Cardiac fibroblast (primary cell): ENCODE data around the gene AGK.
"Not testable (repeated sequence)": the region's sequence is repeated elsewhere in the genome, so short reads cannot be mapped to it uniquely, and the experiment has no call there.

Experiments used
- DNase-seq, 2 donors: peaks; one replicate each; pipeline versions ENCODE4 v3.0.0 to v3.0.0-alpha.2; 2010; ENCODE audit warnings: low read depth in 2 of 2
- H3K4me3 ChIP-seq, 2 donors: replicated peaks in 1 of 2; 1 replicate in 1 of 2; 2 replicates in 1 of 2; pipeline ENCODE4 v1.5.1; 2011; ENCODE audit warnings: low read depth in 2 of 2, low read length in 2 of 2, mild to moderate bottlenecking in 2 of 2, moderate library complexity in 1 of 2
- TF ChIP-seq, protein P1 (sequence below): IDR thresholded peaks from one replicate; pipeline ENCODE4 v1.5.1; 2011; ENCODE audit warnings: low read depth, mild to moderate bottlenecking, low read length, inconsistent platforms

Gene AGK

DNA sequence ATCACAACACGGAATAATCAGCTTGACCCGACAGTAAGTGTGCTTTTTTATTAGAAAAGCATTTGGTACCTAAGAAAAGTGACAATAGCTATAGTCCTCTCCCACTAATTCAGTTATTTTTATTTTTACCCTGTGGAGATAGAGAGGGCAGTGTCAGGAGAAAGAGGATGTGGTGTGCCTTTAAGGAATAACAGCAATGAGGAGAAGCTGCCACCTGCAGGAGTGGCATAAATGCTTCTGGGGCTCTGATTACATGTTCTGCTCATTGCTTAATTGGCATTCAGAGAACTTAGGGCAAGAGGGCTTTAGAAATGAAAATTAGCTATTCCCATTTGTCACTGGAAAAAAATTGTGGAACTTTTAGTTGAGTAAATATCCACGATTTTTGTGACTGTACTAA lies 90.7 kb downstream of the AGK start:
- no peak for DNase-seq
- TF ChIP-seq, protein P1, sequence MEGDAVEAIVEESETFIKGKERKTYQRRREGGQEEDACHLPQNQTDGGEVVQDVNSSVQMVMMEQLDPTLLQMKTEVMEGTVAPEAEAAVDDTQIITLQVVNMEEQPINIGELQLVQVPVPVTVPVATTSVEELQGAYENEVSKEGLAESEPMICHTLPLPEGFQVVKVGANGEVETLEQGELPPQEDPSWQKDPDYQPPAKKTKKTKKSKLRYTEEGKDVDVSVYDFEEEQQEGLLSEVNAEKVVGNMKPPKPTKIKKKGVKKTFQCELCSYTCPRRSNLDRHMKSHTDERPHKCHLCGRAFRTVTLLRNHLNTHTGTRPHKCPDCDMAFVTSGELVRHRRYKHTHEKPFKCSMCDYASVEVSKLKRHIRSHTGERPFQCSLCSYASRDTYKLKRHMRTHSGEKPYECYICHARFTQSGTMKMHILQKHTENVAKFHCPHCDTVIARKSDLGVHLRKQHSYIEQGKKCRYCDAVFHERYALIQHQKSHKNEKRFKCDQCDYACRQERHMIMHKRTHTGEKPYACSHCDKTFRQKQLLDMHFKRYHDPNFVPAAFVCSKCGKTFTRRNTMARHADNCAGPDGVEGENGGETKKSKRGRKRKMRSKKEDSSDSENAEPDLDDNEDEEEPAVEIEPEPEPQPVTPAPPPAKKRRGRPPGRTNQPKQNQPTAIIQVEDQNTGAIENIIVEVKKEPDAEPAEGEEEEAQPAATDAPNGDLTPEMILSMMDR, result no peak

DNA sequence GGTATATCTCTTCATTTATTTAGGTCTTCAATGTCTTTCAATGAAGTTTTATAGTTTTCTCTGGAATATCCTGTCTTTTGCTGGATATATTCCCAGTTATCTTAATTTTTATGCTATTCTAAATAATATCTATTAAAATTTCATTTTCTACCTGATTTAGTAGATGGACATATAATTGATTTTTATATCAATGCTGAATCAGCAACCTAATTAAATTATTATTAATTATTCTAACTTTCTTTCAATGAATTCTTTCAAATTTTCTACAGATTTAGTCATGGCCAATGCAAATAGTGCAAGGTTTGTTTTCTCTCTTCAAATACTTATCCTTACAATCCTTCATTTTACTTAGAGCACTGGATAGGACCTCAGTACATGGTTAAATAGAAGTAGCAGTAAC lies 94.0 kb downstream of the AGK start:
- DNase-seq, result no peak
- H3K4me3 ChIP-seq, result no peak overlapping the region
- TF ChIP-seq, protein P1, result no peak

More for the DNA sequence above, 90.7 kb downstream of the AGK start:
- H3K4me3 ChIP-seq, result no peak overlapping the region

DNA sequence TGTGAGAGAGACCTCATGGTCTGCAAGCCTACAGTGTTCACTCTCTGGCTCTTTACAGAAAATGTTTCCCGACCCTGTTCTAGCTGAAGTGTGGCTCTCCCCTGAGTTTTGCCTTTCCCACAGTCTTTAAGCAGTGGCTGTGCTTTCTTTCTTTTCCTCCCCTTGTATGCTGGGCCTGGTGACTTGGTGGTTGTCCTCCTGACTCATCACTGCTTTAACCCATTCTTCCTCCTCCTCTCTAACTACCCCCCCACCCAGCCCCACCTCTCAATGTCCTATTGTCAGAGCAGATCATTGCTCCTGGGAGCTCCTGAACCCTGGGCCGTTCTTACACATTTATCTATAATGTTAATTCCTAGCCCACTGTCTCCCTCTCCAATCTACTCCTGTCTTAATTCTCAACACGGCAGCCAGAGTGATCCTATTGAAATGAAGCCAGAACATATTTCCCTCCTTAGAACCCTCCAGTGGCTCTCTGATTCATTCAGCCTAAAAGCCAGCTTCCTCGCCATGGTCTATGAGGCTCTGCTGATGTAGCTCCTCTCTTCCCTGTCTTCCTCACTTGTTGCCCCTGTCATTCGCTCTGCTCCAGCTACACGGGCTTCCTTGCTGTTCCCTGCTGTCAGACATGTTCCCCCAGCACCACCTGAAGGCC lies 95.7 kb downstream of the AGK start:
- TF ChIP-seq, protein P1, result no peak
- DNase-seq, result peak in 1 of 2 donors; percentile 49

DNA sequence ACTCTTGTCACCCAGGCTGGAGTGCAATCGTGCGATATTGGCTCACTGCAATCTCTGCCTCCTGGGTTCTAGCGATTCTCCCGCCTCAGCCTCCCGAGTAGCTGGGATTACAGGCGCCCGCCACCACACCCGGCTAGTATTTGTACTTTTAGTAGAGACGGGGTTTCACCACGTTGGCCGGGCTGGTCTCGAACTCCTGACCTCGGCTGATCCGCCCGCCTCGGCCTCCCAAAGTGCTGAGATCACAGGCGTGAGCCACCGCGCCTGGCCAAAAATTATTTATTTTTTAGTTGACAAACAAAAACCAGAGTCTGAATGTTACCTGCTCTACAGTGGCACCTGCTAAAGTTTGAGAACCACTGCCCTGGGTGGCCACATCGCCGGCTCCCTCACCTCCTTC lies 96.5 kb downstream of the AGK start:
- H3K4me3 ChIP-seq, DNase-seq: not testable (repeated sequence)

More for the DNA sequence above, 95.7 kb downstream of the AGK start:
- H3K4me3 ChIP-seq, result no peak overlapping the region

DNA sequence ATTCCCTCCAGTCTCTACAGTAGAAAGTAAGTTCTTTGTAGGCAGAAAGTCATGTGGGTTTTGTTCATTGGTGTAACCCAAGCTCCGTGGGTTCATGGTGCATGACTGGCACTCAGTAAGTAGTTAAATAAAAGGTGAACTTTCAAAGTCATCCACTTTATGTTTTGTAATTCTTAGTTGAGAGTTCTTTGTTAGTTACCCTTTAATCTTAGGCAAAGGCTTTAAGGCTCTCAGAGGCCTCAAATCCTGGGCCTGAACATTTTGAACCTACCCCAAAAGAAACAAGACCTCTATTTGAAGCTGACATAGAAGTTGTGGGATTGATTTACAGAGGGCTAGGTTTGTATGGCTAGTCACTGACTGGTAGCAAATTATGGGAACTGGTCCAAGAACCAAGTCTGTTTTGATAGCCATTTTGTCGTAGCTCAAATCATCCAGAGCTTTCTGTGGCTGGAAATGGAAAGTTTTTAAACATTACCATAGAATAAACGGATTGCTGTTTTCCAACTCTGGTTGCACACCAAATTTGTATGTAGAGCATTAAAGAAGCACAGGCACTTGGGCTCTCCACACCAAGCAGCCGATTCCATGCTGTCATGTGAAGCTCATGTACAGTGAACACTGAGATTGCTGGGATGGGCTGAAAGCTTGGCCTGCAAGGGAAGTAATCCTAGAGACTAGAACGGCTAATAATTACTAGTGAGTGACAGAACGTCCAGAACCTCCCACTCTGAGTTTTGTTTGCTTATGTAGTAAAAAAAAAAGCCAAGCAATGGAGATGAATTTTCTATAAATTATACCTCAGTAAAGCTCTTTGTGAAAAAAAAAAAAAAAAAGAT lies 97.3 kb downstream of the AGK start:
- TF ChIP-seq, protein P1, result no peak
- H3K4me3 ChIP-seq, result no peak overlapping the region
- no peak for DNase-seq

DNA sequence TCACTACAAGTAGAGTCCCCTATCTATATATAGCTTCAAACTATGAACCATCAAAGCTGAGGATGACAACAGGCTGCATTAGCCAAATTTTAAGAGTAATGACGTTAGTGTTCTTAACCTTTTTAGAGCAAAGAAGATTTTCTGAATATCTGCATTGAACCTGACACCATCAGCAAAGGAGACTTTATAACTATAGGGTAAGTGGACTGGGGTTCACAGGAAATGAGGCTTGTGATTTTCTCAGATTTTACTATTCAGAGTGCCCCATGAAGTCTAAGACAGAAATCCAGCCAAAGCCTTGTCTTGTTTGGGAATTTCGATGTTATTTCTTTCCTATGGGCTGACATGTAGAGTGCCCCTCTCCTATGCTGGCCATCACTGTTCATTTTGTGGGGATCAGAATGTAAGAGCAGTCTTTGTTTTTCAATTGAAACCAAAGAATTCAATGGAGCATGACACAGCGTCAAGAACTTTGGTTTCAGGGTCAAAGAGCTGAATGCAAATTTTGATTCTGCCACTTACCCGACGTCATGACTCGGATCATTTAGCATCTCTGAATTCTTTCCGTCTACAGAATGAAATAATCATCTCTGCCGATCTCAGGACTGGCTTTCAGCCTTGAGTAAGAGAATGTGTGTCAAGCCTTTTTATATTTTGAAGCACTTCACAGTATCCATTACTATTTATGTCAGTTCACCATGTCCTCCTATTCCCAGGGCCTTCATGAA lies 98.1 kb downstream of the AGK start:
- H3K4me3 ChIP-seq, result no peak overlapping the region
- DNase-seq, result no peak
- TF ChIP-seq, protein P1, result no peak
